Trophoblast cell (in vitro differentiated cells and primary cell): Measurements from ENCODE around the gene SLITRK4.

Source experiments
- DNase-seq, 2 donors: peaks; one replicate each; pipeline ENCODE4 v3.0.0-alpha.2; 2016
- H2AFZ ChIP-seq: 2 replicates; pipeline ENCODE4 v1.6.1; 2013; ENCODE audit warnings: low read length, moderate library complexity, mild to moderate bottlenecking; ENCODE audit not compliant: insufficient read depth, poor library complexity
- H2AK5ac ChIP-seq: 2 replicates; pipeline ENCODE4 v1.6.1; 2013; ENCODE audit warnings: mild to moderate bottlenecking, low read length
- H2BK120ac ChIP-seq: 2 replicates; pipeline ENCODE4 v1.6.1; 2013; ENCODE audit warnings: low read length, mild to moderate bottlenecking, moderate library complexity; ENCODE audit not compliant: insufficient read depth, poor library complexity
- H2BK12ac ChIP-seq: 2 replicates; pipeline ENCODE4 v1.6.1; 2013; ENCODE audit warnings: mild to moderate bottlenecking, low read length, moderate library complexity
- H2BK5ac ChIP-seq: 2 replicates; pipeline ENCODE4 v1.6.1; 2013; ENCODE audit warnings: low read length, low read depth, moderate library complexity, mild to moderate bottlenecking; ENCODE audit not compliant: poor library complexity
- H3K14ac ChIP-seq: 2 replicates; pipeline ENCODE4 v1.6.1; 2013; ENCODE audit warnings: mild to moderate bottlenecking, low read length
- H3K18ac ChIP-seq: 2 replicates; pipeline ENCODE4 v1.6.1; 2013; ENCODE audit warnings: mild to moderate bottlenecking, low read length
- H3K23ac ChIP-seq: 2 replicates; pipeline ENCODE4 v1.6.1; 2013; ENCODE audit warnings: low read length
- H3K27ac ChIP-seq: 2 replicates; pipeline ENCODE4 v1.5.1; 2013; ENCODE audit warnings: low read depth, mild to moderate bottlenecking, inconsistent platforms, low read length, moderate library complexity
- H3K27me3 ChIP-seq: 2 replicates; pipeline ENCODE4 v1.6.1; 2013; ENCODE audit warnings: inconsistent platforms, mild to moderate bottlenecking, low read length, moderate library complexity; ENCODE audit not compliant: insufficient read depth
- H3K36me3 ChIP-seq, 2 experiments: 1 replicate in 1 of 2; 2 replicates in 1 of 2; pipeline ENCODE4 v1.6.1; 2013; ENCODE audit warnings: low read length in 2 of 2, mild to moderate bottlenecking in 2 of 2, moderate library complexity in 1 of 2; ENCODE audit not compliant: insufficient read depth in 2 of 2, control insufficient read depth in 1 of 2
- H3K4ac ChIP-seq: 2 replicates; pipeline ENCODE4 v1.6.1; 2013; ENCODE audit warnings: low read depth, mild to moderate bottlenecking, low read length, moderate library complexity
- H3K4me1 ChIP-seq, 2 experiments: 1 replicate in 1 of 2; 2 replicates in 1 of 2; pipeline ENCODE4 v1.6.1; 2013; ENCODE audit warnings: low read length in 2 of 2, mild to moderate bottlenecking in 2 of 2, moderate library complexity in 1 of 2; ENCODE audit not compliant: insufficient read depth in 2 of 2, control insufficient read depth in 1 of 2
- H3K4me2 ChIP-seq: 2 replicates; pipeline ENCODE4 v1.6.1; 2013; ENCODE audit warnings: inconsistent platforms, mild to moderate bottlenecking, low read length, moderate library complexity
- H3K4me3 ChIP-seq: 2 replicates; pipeline ENCODE4 v1.5.1; 2013; ENCODE audit warnings: mild to moderate bottlenecking, low read depth, low read length, inconsistent platforms
- H3K79me1 ChIP-seq: one replicate; pipeline ENCODE4 v1.6.1; 2013; ENCODE audit warnings: low read length
- H3K79me2 ChIP-seq: 2 replicates; pipeline ENCODE4 v1.6.1; 2013; ENCODE audit warnings: low read length, mild to moderate bottlenecking; ENCODE audit not compliant: control insufficient read depth, insufficient read depth, poor library complexity
- H3K9ac ChIP-seq: 2 replicates; pipeline ENCODE4 v1.6.1; 2013; ENCODE audit warnings: mild to moderate bottlenecking, low read length
- H3K9me3 ChIP-seq: 2 replicates; pipeline ENCODE4 v1.6.1; 2013; ENCODE audit warnings: low read depth, mild to moderate bottlenecking, control low read depth, inconsistent platforms, low read length; ENCODE audit not compliant: insufficient read depth
- H4K12ac ChIP-seq: 2 replicates; pipeline ENCODE4 v1.6.1; 2013; ENCODE audit warnings: low read depth, mild to moderate bottlenecking, low read length, moderate library complexity
- H4K8ac ChIP-seq: 2 replicates; pipeline ENCODE4 v1.6.1; 2013; ENCODE audit warnings: low read depth, mild to moderate bottlenecking, low read length, moderate library complexity
- H4K91ac ChIP-seq: one replicate; pipeline ENCODE4 v1.6.1; 2013; ENCODE audit warnings: low read depth, mild to moderate bottlenecking, low read length, moderate library complexity
- WGBS: extraction: QIAGEN DNeasy Blood & Tissue Kit; methylation state at CpG from one replicate; pipeline ENCODE4 v1.1.7; 2013; ENCODE audit warnings: missing lambda C conversion rate; ENCODE audit not compliant: insufficient read length, insufficient coverage; ENCODE audit errors: extremely low coverage; 5-methylcytosine and 5-hydroxymethylcytosine counted together

Gene SLITRK4

DNA sequence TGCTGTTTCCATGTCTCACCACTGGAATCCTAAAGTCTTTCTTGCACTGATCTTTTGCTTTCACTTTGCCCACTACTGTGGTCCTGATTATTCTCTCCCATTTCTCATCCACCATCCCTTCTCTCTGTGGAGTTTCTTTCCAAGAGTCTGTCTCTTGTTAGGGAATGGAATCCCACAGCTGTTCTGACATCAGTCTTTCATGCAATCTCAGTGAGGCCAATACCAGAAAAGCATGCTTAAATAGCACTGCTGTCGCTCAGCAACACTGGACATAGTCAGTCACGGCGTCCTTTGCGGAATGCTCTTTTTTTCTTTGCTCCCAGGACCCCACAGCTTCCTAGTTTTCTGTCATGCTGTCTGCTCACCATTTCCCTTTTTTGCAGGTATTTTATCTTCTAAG lies 20.1 kb downstream of the SLITRK4 start:
- no peak overlapping the region for H2BK120ac ChIP-seq
- H2AFZ ChIP-seq = no peak overlapping the region
- H3K4me1 ChIP-seq = no peaks in the 10 kb centered on the region
- no peak for DNase-seq
- H3K4me3 ChIP-seq = no peak overlapping the region
- H4K91ac ChIP-seq = no peak overlapping the region
- H3K79me1 ChIP-seq = no peaks in the 10 kb centered on the region
- H3K18ac ChIP-seq = no peak overlapping the region
- H3K23ac ChIP-seq = no peak overlapping the region
- H4K12ac ChIP-seq = no peak overlapping the region
- H3K27ac ChIP-seq = no peak overlapping the region
- no peak overlapping the region for H3K9ac ChIP-seq
- no peaks in the 10 kb centered on the region for H3K27me3 ChIP-seq
- no peaks in the 10 kb centered on the region for H3K36me3 ChIP-seq
- no peak overlapping the region for H2BK5ac ChIP-seq
- H3K79me2 ChIP-seq = no peaks in the 10 kb centered on the region
- WGBS = no CpG with 5 or more reads among the region's 4 CpGs
- no peak overlapping the region for H3K14ac ChIP-seq
- H3K4ac ChIP-seq = no peak overlapping the region
- no peaks in the 10 kb centered on the region for H3K9me3 ChIP-seq
- no peak overlapping the region for H4K8ac ChIP-seq
- no peak overlapping the region for H2BK12ac ChIP-seq
- no peak overlapping the region for H2AK5ac ChIP-seq
- no peak overlapping the region for H3K4me2 ChIP-seq

DNA sequence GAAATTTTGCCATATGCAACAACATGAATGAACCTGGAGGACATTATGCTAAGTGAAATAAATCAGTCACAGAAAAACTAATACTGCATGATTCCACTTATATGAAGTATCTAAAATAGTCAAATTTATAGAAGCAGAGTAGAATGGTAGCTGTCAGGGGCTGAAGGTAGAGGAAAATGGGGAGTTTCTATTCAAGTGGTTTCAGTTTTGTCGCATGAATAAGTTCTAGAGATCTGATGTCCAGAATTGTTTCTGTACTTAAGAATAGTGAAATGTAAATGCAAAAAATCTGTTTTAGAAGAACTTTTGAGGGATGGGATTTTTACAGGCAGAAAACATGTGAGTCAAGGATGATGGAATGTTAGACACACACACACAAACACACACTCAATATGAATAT lies 34.1 kb downstream of the SLITRK4 start:
- Histone ChIP-seq H3K9me3 (no peaks in the 10 kb centered on the region), H2BK12ac (no peak overlapping the region), H3K23ac (no peak overlapping the region), H3K4me3 (no peak overlapping the region), H3K4me1 (no peaks in the 10 kb centered on the region), H3K9ac (no peak overlapping the region), H3K27me3 (no peaks in the 10 kb centered on the region), H4K8ac (no peak overlapping the region), H4K91ac (no peak overlapping the region), H2BK120ac (no peak overlapping the region), H3K79me1 (no peaks in the 10 kb centered on the region), H3K14ac (no peak overlapping the region), H3K79me2 (no peaks in the 10 kb centered on the region), H3K4ac (no peak overlapping the region), H2AFZ (no peak overlapping the region), H2BK5ac (no peak overlapping the region), H3K36me3 (no peaks in the 10 kb centered on the region), H2AK5ac (no peak overlapping the region), H3K18ac (no peak overlapping the region), H4K12ac (no peak overlapping the region), H3K27ac (no peak overlapping the region), H3K4me2 (no peak overlapping the region)
- DNase-seq = no peak
- WGBS = no CpG with 5 or more reads among the region's 1 CpG

DNA sequence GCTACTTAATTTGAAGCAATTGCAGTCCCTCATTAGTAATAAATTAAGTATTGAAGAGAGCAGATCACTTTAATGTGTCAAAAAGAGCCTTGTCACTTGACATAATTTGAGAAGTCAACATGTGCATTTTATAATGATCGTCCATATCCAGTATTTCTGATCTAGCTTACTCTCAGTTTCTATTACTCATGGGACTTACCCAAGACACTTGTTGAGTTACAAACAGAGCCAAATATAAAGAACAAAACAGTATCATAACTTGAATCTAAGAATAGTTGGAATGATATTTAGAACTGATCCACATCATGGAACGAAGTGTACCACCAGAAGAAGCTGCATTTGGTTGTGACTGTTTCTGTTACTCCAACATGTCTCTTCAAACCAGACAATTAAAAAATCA lies 54.7 kb downstream of the SLITRK4 start:
- WGBS = no CpG with 5 or more reads among the region's 2 CpGs

DNA sequence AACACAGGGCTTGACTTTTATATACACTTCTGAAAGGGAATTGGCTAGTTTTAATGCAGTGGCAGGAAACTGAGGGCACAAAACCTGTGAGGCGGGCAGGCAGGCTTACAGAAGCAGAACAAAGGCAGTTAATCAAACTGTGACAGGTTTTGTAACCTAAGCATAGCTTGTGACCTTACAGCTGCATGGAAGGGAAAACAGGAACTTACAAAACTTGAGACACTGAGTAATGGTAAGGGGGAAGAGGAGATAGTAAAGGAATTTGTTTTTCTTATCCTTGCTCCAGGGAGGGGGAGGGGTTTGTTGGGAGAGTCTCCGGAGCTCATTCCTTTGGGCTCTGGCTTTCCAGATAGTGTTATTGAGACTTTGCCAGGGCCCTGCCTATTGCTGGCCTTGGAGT lies 55.6 kb downstream of the SLITRK4 start:
- Histone ChIP-seq H3K14ac (no peak overlapping the region), H2BK12ac (no peak overlapping the region), H3K27ac (peak overlapping the region; percentile 47), H3K4me2 (no peak overlapping the region), H3K18ac (no peak overlapping the region), H2BK5ac (no peak overlapping the region), H3K4me1 (no peaks in the 10 kb centered on the region), H3K4me3 (no peak overlapping the region), H3K36me3 (no peaks in the 10 kb centered on the region), H4K12ac (no peak overlapping the region), H3K23ac (no peak overlapping the region), H4K91ac (no peak overlapping the region), H3K27me3 (no peaks in the 10 kb centered on the region), H3K9me3 (no peaks in the 10 kb centered on the region), H3K79me2 (no peaks in the 10 kb centered on the region), H2BK120ac (no peak overlapping the region), H2AFZ (no peak overlapping the region), H4K8ac (no peak overlapping the region), H3K4ac (no peak overlapping the region), H3K9ac (no peak overlapping the region), H3K79me1 (no peaks in the 10 kb centered on the region), H2AK5ac (no peak overlapping the region)
- no CpG with 5 or more reads among the region's 2 CpGs for whole genome bisulfite sequencing
- DNase-seq = no peak

More for the DNA sequence above, 54.7 kb downstream of the SLITRK4 start:
- Histone ChIP-seq H2BK12ac (no peak overlapping the region), H3K4me3 (no peak overlapping the region), H3K9me3 (no peaks in the 10 kb centered on the region), H3K27ac (no peak overlapping the region), H3K36me3 (no peaks in the 10 kb centered on the region), H3K18ac (no peak overlapping the region), H2AFZ (no peak overlapping the region), H4K8ac (no peak overlapping the region), H3K14ac (no peak overlapping the region), H4K12ac (no peak overlapping the region), H3K79me1 (no peaks in the 10 kb centered on the region), H3K23ac (no peak overlapping the region), H2BK5ac (no peak overlapping the region), H3K79me2 (no peaks in the 10 kb centered on the region), H3K9ac (no peak overlapping the region), H2AK5ac (no peak overlapping the region), H3K27me3 (no peaks in the 10 kb centered on the region), H4K91ac (no peak overlapping the region), H3K4me1 (no peaks in the 10 kb centered on the region), H3K4ac (no peak overlapping the region), H3K4me2 (no peak overlapping the region), H2BK120ac (no peak overlapping the region)
- DNase-seq = no peak
